ENCODE results near the gene WBP2. TPM values are rescaled to one million over a fixed set of nuclear protein-coding genes. Genes with fewer than 3 reads are reported as not detected.

The WBP2 gene
- total and polyA plus RNA-seq, 2 of the 8 experiments (the other 6 are each of a cell fraction or from before 2014, with no cell fraction given): 48.2 to 71.2 TPM

GRCh38 chr17:75855310-75856061, at the start of gene WBP2 (continued):
- peak; percentile 99 for TF ChIP-seq EGR1 (IDR thresholded peaks at IDR 0.05; ENCODE audit: borderline replicate concordance, low read depth, low read length)
- peak; percentile 78 for TF ChIP-seq MAX (IDR thresholded peaks at IDR 0.05)
- no peak for TF ChIP-seq CTBP2 (IDR thresholded peaks at IDR 0.05; ENCODE audit: borderline replicate concordance, insufficient read depth, insufficient read length, low read length)
- no peak for TF ChIP-seq CHD7 (IDR thresholded peaks at IDR 0.05; ENCODE audit: insufficient replicate concordance, low read length)
- TF ChIP-seq KDM5A (IDR thresholded peaks at IDR 0.05; ENCODE audit: low read length): no peak
- TF ChIP-seq ATF2 (IDR thresholded peaks at IDR 0.05; ENCODE audit: low read length): peak; percentile 57; the same call in 1 of the 2 replicates
- TF ChIP-seq SIRT6 (IDR thresholded peaks at IDR 0.05; ENCODE audit: low read length): no peak
